ENCODE measurements around the gene ORC3.
"Not testable (repeated sequence)": the region's sequence is repeated elsewhere in the genome, so short reads cannot be mapped to it uniquely, and the experiment has no call there.

ORC3 gene

GRCh38 chr6:87692086-87692485 is 102.2 kb downstream of the ORC3 start:
- DNase-seq (ENCODE audit: low spot score) (no peak), FAIRE-seq (no peak)

GRCh38 chr6:87696817-87697216 is 106.9 kb downstream of the ORC3 start:
- FAIRE-seq; DNase-seq (ENCODE audit: low spot score): not testable (repeated sequence)

- no peak for DNase-seq (ENCODE audit: low spot score)
- no peak for FAIRE-seq
Measured at GRCh38 chr6:87697581-87698546, 107.9 kb downstream of the ORC3 start.

- DNase-seq (ENCODE audit: low spot score) (no peak), FAIRE-seq (no peak)
Measured at GRCh38 chr6:87698547-87699006, 108.6 kb downstream of the ORC3 start.

- no peak for DNase-seq (ENCODE audit: low spot score)
- FAIRE-seq, result no peak
Measured at GRCh38 chr6:87699576-87699975, 109.6 kb downstream of the ORC3 start.

GRCh38 chr6:87700397-87701343 is 110.7 kb downstream of the ORC3 start:
- FAIRE-seq (no peak), DNase-seq (ENCODE audit: low spot score) (peak; percentile 81)

- no peak for DNase-seq (ENCODE audit: low spot score)
- FAIRE-seq, result no peak
Measured at GRCh38 chr6:87701344-87701675, 111.4 kb downstream of the ORC3 start.

GRCh38 chr6:87701676-87702588 is 112.0 kb downstream of the ORC3 start, which contains the start of gene AKIRIN2:
Gene AKIRIN2, minus strand, starts transcription at chr6:87702233. Its CDS starts 549 bp downstream, at chr6:87701684.
- FAIRE-seq (peak; percentile 79), DNase-seq (ENCODE audit: low spot score) (peak; percentile 93)

GRCh38 chr6:87702589-87702945 is 112.6 kb downstream of the ORC3 start:
- peak; percentile 58 for DNase-seq (ENCODE audit: low spot score)

GRCh38 chr6:87703039-87703438 is 113.1 kb downstream of the ORC3 start:
- FAIRE-seq, result not testable (repeated sequence)

More at GRCh38 chr6:87702589-87702945, 112.6 kb downstream of the ORC3 start:
- no peak for FAIRE-seq

GRCh38 chr6:87705070-87705691 is 115.2 kb downstream of the ORC3 start:
- peak; percentile 85 for DNase-seq (ENCODE audit: low spot score)
- FAIRE-seq, result peak; percentile 84

More at GRCh38 chr6:87703039-87703438, 113.1 kb downstream of the ORC3 start:
- not testable (repeated sequence) for DNase-seq (ENCODE audit: low spot score)

- DNase-seq (ENCODE audit: low spot score) (peak; percentile 27), FAIRE-seq (peak; percentile 37)
Measured at GRCh38 chr6:87706187-87706966, 116.4 kb downstream of the ORC3 start.

GRCh38 chr6:87708581-87709427 is 118.9 kb downstream of the ORC3 start:
- not testable (repeated sequence) for DNase-seq (ENCODE audit: low spot score)

GRCh38 chr6:87710090-87710489 is 120.2 kb downstream of the ORC3 start:
- FAIRE-seq (no peak), DNase-seq (ENCODE audit: low spot score) (no peak)

More at GRCh38 chr6:87708581-87709427, 118.9 kb downstream of the ORC3 start:
- FAIRE-seq, result not testable (repeated sequence)

- not testable (repeated sequence) for DNase-seq (ENCODE audit: low spot score); FAIRE-seq
Measured at GRCh38 chr6:87712713-87713112, 122.8 kb downstream of the ORC3 start.

- DNase-seq (ENCODE audit: low spot score) (peak; percentile 85), FAIRE-seq (peak; percentile 77)
Measured at GRCh38 chr6:87714093-87714842, 124.3 kb downstream of the ORC3 start.

Measured in RCC 7860 (cell line).